ENCODE measurements around the gene TIMELESS.
"Not testable (repeated sequence)": the region's sequence is repeated elsewhere in the genome, so short reads cannot be mapped to it uniquely, and the experiment has no call there.

TIMELESS gene

GRCh38 chr12:56448860-56449621 lies at the start of gene TIMELESS:
Gene TIMELESS (minus strand): TSS chr12:56449426. CDS start chr12:56434170, 15,256 bp downstream.
- DNase-seq (ENCODE audit: low read depth), result peak; percentile 50
- H3K4me3 ChIP-seq (ENCODE audit: low read depth, low read length), result peak within 1 kb of the TSS; percentile 82

- H3K4me3 ChIP-seq (ENCODE audit: low read depth, low read length); DNase-seq (ENCODE audit: low read depth): not testable (repeated sequence)
Measured at GRCh38 chr12:56498126-56498902, 49.1 kb upstream of the TIMELESS start.

GRCh38 chr12:56496704-56497103 lies 47.5 kb upstream of the TIMELESS start:
- DNase-seq (ENCODE audit: low read depth); H3K4me3 ChIP-seq (ENCODE audit: low read depth, low read length): not testable (repeated sequence)

- DNase-seq (ENCODE audit: low read depth), result not testable (repeated sequence)
Measured at GRCh38 chr12:56494481-56494880, 45.3 kb upstream of the TIMELESS start.

GRCh38 chr12:56494106-56494415 lies 44.8 kb upstream of the TIMELESS start:
- not testable (repeated sequence) for DNase-seq (ENCODE audit: low read depth); H3K4me3 ChIP-seq (ENCODE audit: low read depth, low read length)

More at GRCh38 chr12:56494481-56494880, 45.3 kb upstream of the TIMELESS start:
- not testable (repeated sequence) for H3K4me3 ChIP-seq (ENCODE audit: low read depth, low read length)

GRCh38 chr12:56493409-56494105 lies 44.3 kb upstream of the TIMELESS start:
- not testable (repeated sequence) for DNase-seq (ENCODE audit: low read depth); H3K4me3 ChIP-seq (ENCODE audit: low read depth, low read length)

- no peak for DNase-seq (ENCODE audit: low read depth)
- no peak overlapping the region for H3K4me3 ChIP-seq (ENCODE audit: low read depth, low read length)
Measured at GRCh38 chr12:56490360-56490759, 41.1 kb upstream of the TIMELESS start.

- peak within 1 kb of the TSS; percentile 57 for H3K4me3 ChIP-seq (ENCODE audit: low read depth, low read length)
- peak; percentile 31 for DNase-seq (ENCODE audit: low read depth)
Measured at GRCh38 chr12:56488041-56488955, 39.1 kb upstream of the TIMELESS start, which contains the start of gene GLS2. Gene GLS2 (minus strand): TSS chr12:56488161. CDS start chr12:56488118, 43 bp downstream.

- no peak for DNase-seq (ENCODE audit: low read depth)
- peak overlapping the region; percentile 57 for H3K4me3 ChIP-seq (ENCODE audit: low read depth, low read length)
Measured at GRCh38 chr12:56487448-56488040, 38.3 kb upstream of the TIMELESS start.

- DNase-seq (ENCODE audit: low read depth), result no peak
Measured at GRCh38 chr12:56486694-56487093, 37.5 kb upstream of the TIMELESS start.

GRCh38 chr12:56484566-56484965 lies 35.3 kb upstream of the TIMELESS start:
- no peak for DNase-seq (ENCODE audit: low read depth)

More at GRCh38 chr12:56486694-56487093, 37.5 kb upstream of the TIMELESS start:
- H3K4me3 ChIP-seq (ENCODE audit: low read depth, low read length), result no peak overlapping the region

GRCh38 chr12:56479625-56480024 lies 30.4 kb upstream of the TIMELESS start:
- H3K4me3 ChIP-seq (ENCODE audit: low read depth, low read length), result no peak overlapping the region
- DNase-seq (ENCODE audit: low read depth), result no peak

More at GRCh38 chr12:56484566-56484965, 35.3 kb upstream of the TIMELESS start:
- no peak overlapping the region for H3K4me3 ChIP-seq (ENCODE audit: low read depth, low read length)

- DNase-seq (ENCODE audit: low read depth), result no peak
- no peak overlapping the region for H3K4me3 ChIP-seq (ENCODE audit: low read depth, low read length)
Measured at GRCh38 chr12:56477521-56478225, 28.4 kb upstream of the TIMELESS start.

- H3K4me3 ChIP-seq (ENCODE audit: low read depth, low read length), result no peak overlapping the region
- DNase-seq (ENCODE audit: low read depth), result no peak
Measured at GRCh38 chr12:56476972-56477432, 27.8 kb upstream of the TIMELESS start.

- H3K4me3 ChIP-seq (ENCODE audit: low read depth, low read length), result no peak overlapping the region
- DNase-seq (ENCODE audit: low read depth), result no peak
Measured at GRCh38 chr12:56476143-56476542, 26.9 kb upstream of the TIMELESS start.

GRCh38 chr12:56474389-56474788 lies 25.2 kb upstream of the TIMELESS start:
- no peak overlapping the region for H3K4me3 ChIP-seq (ENCODE audit: low read depth, low read length)

GRCh38 chr12:56469007-56469930 lies 20.0 kb upstream of the TIMELESS start:
- no peak for DNase-seq (ENCODE audit: low read depth)
- peak overlapping the region; percentile 90 for H3K4me3 ChIP-seq (ENCODE audit: low read depth, low read length)

More at GRCh38 chr12:56474389-56474788, 25.2 kb upstream of the TIMELESS start:
- DNase-seq (ENCODE audit: low read depth), result no peak

All from skeletal muscle cell (primary cell).